Trophoblast cell (in vitro differentiated cells and primary cell): ENCODE measurements around the gene CCDC50.

ENCODE experiments used
- DNase-seq, 2 donors: peaks; one replicate each; pipeline ENCODE4 v3.0.0-alpha.2; 2016
- H2AFZ ChIP-seq: 2 replicates; pipeline ENCODE4 v1.6.1; 2013; ENCODE audit warnings: low read length, moderate library complexity, mild to moderate bottlenecking; ENCODE audit not compliant: insufficient read depth, poor library complexity
- H2AK5ac ChIP-seq: 2 replicates; pipeline ENCODE4 v1.6.1; 2013; ENCODE audit warnings: mild to moderate bottlenecking, low read length
- H2BK120ac ChIP-seq: 2 replicates; pipeline ENCODE4 v1.6.1; 2013; ENCODE audit warnings: low read length, mild to moderate bottlenecking, moderate library complexity; ENCODE audit not compliant: insufficient read depth, poor library complexity
- H2BK12ac ChIP-seq: 2 replicates; pipeline ENCODE4 v1.6.1; 2013; ENCODE audit warnings: mild to moderate bottlenecking, low read length, moderate library complexity
- H2BK5ac ChIP-seq: 2 replicates; pipeline ENCODE4 v1.6.1; 2013; ENCODE audit warnings: low read length, low read depth, moderate library complexity, mild to moderate bottlenecking; ENCODE audit not compliant: poor library complexity
- H3K14ac ChIP-seq: 2 replicates; pipeline ENCODE4 v1.6.1; 2013; ENCODE audit warnings: mild to moderate bottlenecking, low read length
- H3K18ac ChIP-seq: 2 replicates; pipeline ENCODE4 v1.6.1; 2013; ENCODE audit warnings: mild to moderate bottlenecking, low read length
- H3K23ac ChIP-seq: 2 replicates; pipeline ENCODE4 v1.6.1; 2013; ENCODE audit warnings: low read length
- H3K27ac ChIP-seq: 2 replicates; pipeline ENCODE4 v1.5.1; 2013; ENCODE audit warnings: low read depth, mild to moderate bottlenecking, inconsistent platforms, low read length, moderate library complexity
- H3K27me3 ChIP-seq: 2 replicates; pipeline ENCODE4 v1.6.1; 2013; ENCODE audit warnings: inconsistent platforms, mild to moderate bottlenecking, low read length, moderate library complexity; ENCODE audit not compliant: insufficient read depth
- H3K36me3 ChIP-seq, 2 experiments: 1 replicate in 1 of 2; 2 replicates in 1 of 2; pipeline ENCODE4 v1.6.1; 2013; ENCODE audit warnings: low read length in 2 of 2, mild to moderate bottlenecking in 2 of 2, moderate library complexity in 1 of 2; ENCODE audit not compliant: insufficient read depth in 2 of 2, control insufficient read depth in 1 of 2
- H3K4ac ChIP-seq: 2 replicates; pipeline ENCODE4 v1.6.1; 2013; ENCODE audit warnings: low read depth, mild to moderate bottlenecking, low read length, moderate library complexity
- H3K4me1 ChIP-seq, 2 experiments: 1 replicate in 1 of 2; 2 replicates in 1 of 2; pipeline ENCODE4 v1.6.1; 2013; ENCODE audit warnings: low read length in 2 of 2, mild to moderate bottlenecking in 2 of 2, moderate library complexity in 1 of 2; ENCODE audit not compliant: insufficient read depth in 2 of 2, control insufficient read depth in 1 of 2
- H3K4me2 ChIP-seq: 2 replicates; pipeline ENCODE4 v1.6.1; 2013; ENCODE audit warnings: inconsistent platforms, mild to moderate bottlenecking, low read length, moderate library complexity
- H3K4me3 ChIP-seq: 2 replicates; pipeline ENCODE4 v1.5.1; 2013; ENCODE audit warnings: mild to moderate bottlenecking, low read depth, low read length, inconsistent platforms
- H3K79me1 ChIP-seq: one replicate; pipeline ENCODE4 v1.6.1; 2013; ENCODE audit warnings: low read length
- H3K79me2 ChIP-seq: 2 replicates; pipeline ENCODE4 v1.6.1; 2013; ENCODE audit warnings: low read length, mild to moderate bottlenecking; ENCODE audit not compliant: control insufficient read depth, insufficient read depth, poor library complexity
- H3K9ac ChIP-seq: 2 replicates; pipeline ENCODE4 v1.6.1; 2013; ENCODE audit warnings: mild to moderate bottlenecking, low read length
- H3K9me3 ChIP-seq: 2 replicates; pipeline ENCODE4 v1.6.1; 2013; ENCODE audit warnings: low read depth, mild to moderate bottlenecking, control low read depth, inconsistent platforms, low read length; ENCODE audit not compliant: insufficient read depth
- H4K12ac ChIP-seq: 2 replicates; pipeline ENCODE4 v1.6.1; 2013; ENCODE audit warnings: low read depth, mild to moderate bottlenecking, low read length, moderate library complexity
- H4K8ac ChIP-seq: 2 replicates; pipeline ENCODE4 v1.6.1; 2013; ENCODE audit warnings: low read depth, mild to moderate bottlenecking, low read length, moderate library complexity
- H4K91ac ChIP-seq: one replicate; pipeline ENCODE4 v1.6.1; 2013; ENCODE audit warnings: low read depth, mild to moderate bottlenecking, low read length, moderate library complexity
- WGBS: extraction: QIAGEN DNeasy Blood & Tissue Kit; methylation state at CpG from one replicate; pipeline ENCODE4 v1.1.7; 2013; ENCODE audit warnings: missing lambda C conversion rate; ENCODE audit not compliant: insufficient read length, insufficient coverage; ENCODE audit errors: extremely low coverage; 5-methylcytosine and 5-hydroxymethylcytosine counted together

Gene CCDC50

DNA sequence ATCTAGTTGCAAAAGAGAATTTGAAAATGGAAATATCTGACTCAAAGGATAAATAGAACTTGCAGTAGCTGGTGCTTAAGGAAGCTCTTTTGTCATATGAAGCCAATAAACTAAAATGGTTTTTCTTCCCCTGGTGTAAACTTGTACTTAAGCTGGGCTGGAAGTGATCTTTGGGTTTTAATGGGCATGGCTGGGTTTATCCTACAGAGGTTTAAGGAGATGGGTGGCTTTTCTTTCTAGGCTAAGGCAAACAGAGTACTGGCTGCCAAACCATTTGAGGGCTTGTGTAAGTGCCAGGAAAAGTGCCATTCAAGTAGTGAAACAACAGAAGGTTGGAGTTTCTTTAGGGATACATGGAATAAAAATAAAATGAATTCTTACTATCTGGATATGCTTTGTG is 13.2 kb downstream of the CCDC50 start:
- Histone ChIP-seq H2BK120ac (no peak overlapping the region), H3K27me3 (no peaks in the 10 kb centered on the region), H3K18ac (no peak overlapping the region), H2AFZ (no peak overlapping the region), H2AK5ac (no peak overlapping the region), H4K12ac (no peak overlapping the region), H3K9me3 (no peaks in the 10 kb centered on the region), H3K36me3 (no peaks in the 10 kb centered on the region), H3K4me1 (peaks cover 0 to 2% of the 10 kb centered on the region in 2 experiments), H3K27ac (no peak overlapping the region), H3K23ac (no peak overlapping the region), H3K79me1 (no peaks in the 10 kb centered on the region), H4K91ac (no peak overlapping the region), H4K8ac (no peak overlapping the region), H2BK12ac (no peak overlapping the region), H3K4ac (no peak overlapping the region), H3K14ac (no peak overlapping the region), H3K4me3 (no peak overlapping the region), H2BK5ac (no peak overlapping the region), H3K9ac (no peak overlapping the region), H3K79me2 (no peaks in the 10 kb centered on the region), H3K4me2 (no peak overlapping the region)
- DNase-seq: no peak

DNA sequence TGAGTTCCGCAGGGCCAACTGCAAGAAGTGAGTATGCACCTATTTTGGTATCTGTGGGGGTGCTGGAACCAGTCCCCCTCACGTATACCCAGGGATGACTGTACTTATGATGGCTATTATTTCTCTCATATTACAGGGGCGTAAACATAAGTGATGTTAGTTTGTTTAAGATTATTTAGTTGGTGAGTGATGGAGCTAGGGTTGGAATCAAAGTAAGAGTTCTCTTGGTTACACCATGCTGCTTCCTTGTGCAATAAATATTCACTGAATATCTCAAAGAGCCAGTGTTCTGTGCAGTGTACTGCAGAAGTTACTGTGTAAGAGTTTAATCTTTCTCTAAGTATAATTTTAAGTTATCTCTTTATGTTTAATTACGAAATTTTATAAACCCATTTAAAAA is 13.9 kb downstream of the CCDC50 start:
- H2BK12ac ChIP-seq: no peak overlapping the region
- no peaks in the 10 kb centered on the region for H3K79me2 ChIP-seq
- H4K91ac ChIP-seq: no peak overlapping the region
- no peaks in the 10 kb centered on the region for H3K27me3 ChIP-seq
- no peak overlapping the region for H3K18ac ChIP-seq
- H4K12ac ChIP-seq: no peak overlapping the region
- no CpG with 5 or more reads among the region's 4 CpGs for WGBS
- H3K79me1 ChIP-seq: no peaks in the 10 kb centered on the region
- H3K4ac ChIP-seq: no peak overlapping the region
- H2BK120ac ChIP-seq: no peak overlapping the region
- H3K9ac ChIP-seq: no peak overlapping the region
- no peak overlapping the region for H2AFZ ChIP-seq
- H3K27ac ChIP-seq: no peak overlapping the region
- peaks cover 0 to 2% of the 10 kb centered on the region in 2 experiments for H3K4me1 ChIP-seq
- no peak overlapping the region for H3K23ac ChIP-seq
- no peak overlapping the region for H2BK5ac ChIP-seq
- no peaks in the 10 kb centered on the region for H3K9me3 ChIP-seq
- no peak overlapping the region for H3K14ac ChIP-seq
- DNase-seq: no peak
- H2AK5ac ChIP-seq: no peak overlapping the region
- H3K36me3 ChIP-seq: no peaks in the 10 kb centered on the region
- no peak overlapping the region for H3K4me2 ChIP-seq
- no peak overlapping the region for H4K8ac ChIP-seq
- no peak overlapping the region for H3K4me3 ChIP-seq

DNA sequence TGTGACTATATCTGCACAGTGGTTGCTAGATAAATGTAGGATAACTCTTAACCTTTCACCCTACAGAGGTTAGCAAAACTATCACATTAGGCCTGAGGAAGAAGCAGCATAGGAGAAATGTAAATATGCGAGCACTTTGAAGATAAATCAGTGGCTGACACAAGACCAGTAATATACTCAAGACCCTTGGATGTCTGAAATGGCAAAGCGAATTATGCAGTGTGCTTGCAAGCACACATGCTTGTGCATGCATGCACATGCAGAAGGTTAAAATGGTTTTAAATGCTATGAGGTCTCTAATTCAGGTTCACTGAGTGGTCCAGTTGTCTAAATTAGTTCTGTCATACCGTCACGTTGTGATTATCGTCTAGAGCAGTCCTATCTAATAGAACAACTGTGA is 14.7 kb downstream of the CCDC50 start:
- no peak overlapping the region for H4K12ac ChIP-seq

DNA sequence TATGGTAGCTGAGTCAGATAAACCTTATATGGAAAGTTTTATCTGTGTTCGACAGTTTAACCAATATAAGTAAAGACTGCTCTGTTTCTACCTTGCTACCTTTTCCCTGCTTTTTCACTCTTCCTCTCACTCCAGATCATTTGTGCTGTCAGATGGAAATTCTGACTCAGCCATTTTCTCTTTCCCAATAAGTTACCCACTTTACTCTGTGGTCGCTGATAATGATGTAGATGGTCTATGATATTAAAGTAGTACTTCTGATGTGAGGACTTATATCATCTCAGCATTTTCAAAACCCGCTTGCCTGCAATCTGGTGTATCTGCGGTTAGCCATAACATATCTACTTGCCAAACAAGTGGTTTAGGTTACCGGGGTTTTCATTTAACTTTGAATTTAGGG is 16.1 kb downstream of the CCDC50 start:
- no CpG with 5 or more reads among the region's 5 CpGs for WGBS
- Histone ChIP-seq H2BK5ac (no peak overlapping the region), H3K27ac (no peak overlapping the region), H4K8ac (no peak overlapping the region), H3K4me1 (peaks cover 0 to 2% of the 10 kb centered on the region in 2 experiments), H3K23ac (no peak overlapping the region), H2BK120ac (no peak overlapping the region), H3K18ac (no peak overlapping the region), H4K91ac (no peak overlapping the region), H2BK12ac (no peak overlapping the region), H3K36me3 (no peaks in the 10 kb centered on the region), H3K14ac (no peak overlapping the region), H3K4me2 (no peak overlapping the region), H2AK5ac (no peak overlapping the region), H3K27me3 (no peaks in the 10 kb centered on the region), H2AFZ (no peak overlapping the region), H4K12ac (no peak overlapping the region), H3K79me2 (no peaks in the 10 kb centered on the region), H3K9me3 (no peaks in the 10 kb centered on the region), H3K9ac (no peak overlapping the region), H3K79me1 (no peaks in the 10 kb centered on the region), H3K4ac (no peak overlapping the region), H3K4me3 (no peak overlapping the region)
- no peak for DNase-seq

More for the DNA sequence above, 14.7 kb downstream of the CCDC50 start:
- Histone ChIP-seq H3K9ac (no peak overlapping the region), H3K4ac (no peak overlapping the region), H2BK120ac (no peak overlapping the region), H3K27ac (no peak overlapping the region), H3K79me2 (no peaks in the 10 kb centered on the region), H3K4me2 (no peak overlapping the region), H2BK12ac (no peak overlapping the region), H3K14ac (no peak overlapping the region), H3K79me1 (no peaks in the 10 kb centered on the region), H2BK5ac (no peak overlapping the region), H3K18ac (no peak overlapping the region), H3K36me3 (no peaks in the 10 kb centered on the region), H3K4me3 (no peak overlapping the region), H4K91ac (no peak overlapping the region), H3K4me1 (peaks cover 0 to 2% of the 10 kb centered on the region in 2 experiments), H3K27me3 (no peaks in the 10 kb centered on the region), H2AFZ (no peak overlapping the region), H4K8ac (no peak overlapping the region), H3K9me3 (no peaks in the 10 kb centered on the region), H2AK5ac (no peak overlapping the region), H3K23ac (no peak overlapping the region)
- WGBS: no CpG with 5 or more reads among the region's 5 CpGs
- no peak for DNase-seq
